ENCODE data around the gene EXOG. TPM values are rescaled to one million over a fixed set of nuclear protein-coding genes. Genes with fewer than 3 reads are reported as not detected.

The EXOG gene
- total RNA-seq, 4 donors from 2014 or later: 3.3 to 10.3 (median 5.3) TPM

DNA sequence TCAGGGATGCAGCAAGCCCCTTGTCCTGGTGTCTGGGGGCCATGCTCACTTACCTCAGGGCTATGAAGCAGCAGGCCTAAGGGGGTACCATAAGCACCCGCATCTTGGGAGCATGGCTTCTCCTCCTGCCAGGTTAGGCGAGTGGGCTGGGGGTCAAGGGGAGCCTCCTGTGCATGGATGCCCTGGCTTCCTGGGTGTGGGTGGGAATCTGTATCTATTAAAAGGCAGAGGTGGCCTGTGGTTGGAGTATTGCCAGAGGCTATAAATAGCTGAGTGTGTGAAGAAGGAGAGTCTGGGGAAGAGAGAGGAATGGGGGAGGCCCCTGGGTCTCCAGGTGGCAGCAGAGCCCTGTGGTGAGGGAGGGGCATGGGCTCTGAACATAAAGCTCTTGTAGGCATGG, 22.9 kb upstream of the EXOG start:
- no peak for DNase-seq
- H3K36me3 ChIP-seq: peaks cover 0 to 7% (median 0%) of the 10 kb centered on the region in 3 donors
- no peak overlapping the region for H3K27ac ChIP-seq
- H3K4me1 ChIP-seq: peaks cover 0 to 7% (median 0%) of the 10 kb centered on the region in 3 donors
- no peaks in the 10 kb centered on the region for H3K27me3 ChIP-seq
- WGBS, 2 donors: 82% methylated on average over 2 of the region's 2 CpGs; no CpG with 5 or more reads in 1 of the 2 donors
- no peak for TF ChIP-seq POLR2A (IDR thresholded peaks at IDR 0.05)
- TF ChIP-seq, protein P1, sequence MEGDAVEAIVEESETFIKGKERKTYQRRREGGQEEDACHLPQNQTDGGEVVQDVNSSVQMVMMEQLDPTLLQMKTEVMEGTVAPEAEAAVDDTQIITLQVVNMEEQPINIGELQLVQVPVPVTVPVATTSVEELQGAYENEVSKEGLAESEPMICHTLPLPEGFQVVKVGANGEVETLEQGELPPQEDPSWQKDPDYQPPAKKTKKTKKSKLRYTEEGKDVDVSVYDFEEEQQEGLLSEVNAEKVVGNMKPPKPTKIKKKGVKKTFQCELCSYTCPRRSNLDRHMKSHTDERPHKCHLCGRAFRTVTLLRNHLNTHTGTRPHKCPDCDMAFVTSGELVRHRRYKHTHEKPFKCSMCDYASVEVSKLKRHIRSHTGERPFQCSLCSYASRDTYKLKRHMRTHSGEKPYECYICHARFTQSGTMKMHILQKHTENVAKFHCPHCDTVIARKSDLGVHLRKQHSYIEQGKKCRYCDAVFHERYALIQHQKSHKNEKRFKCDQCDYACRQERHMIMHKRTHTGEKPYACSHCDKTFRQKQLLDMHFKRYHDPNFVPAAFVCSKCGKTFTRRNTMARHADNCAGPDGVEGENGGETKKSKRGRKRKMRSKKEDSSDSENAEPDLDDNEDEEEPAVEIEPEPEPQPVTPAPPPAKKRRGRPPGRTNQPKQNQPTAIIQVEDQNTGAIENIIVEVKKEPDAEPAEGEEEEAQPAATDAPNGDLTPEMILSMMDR (IDR thresholded peaks at IDR 0.05): no peak
- intact Hi-C loops (cut with DNase I): loop anchor here (10.0 kb wide), 1 partner anchor 358 kb away; no protein-coding TSS in a partner anchor
- no peak overlapping the region for H3K4me3 ChIP-seq
- H3K9me3 ChIP-seq: peaks cover 0 to 14% (median 0%) of the 10 kb centered on the region in 3 donors

GRCh38 chr3:38474928-38475605, 21.1 kb upstream of the EXOG start:
- intact Hi-C loops (cut with DNase I): loop anchor here (10.0 kb wide), 1 partner anchor 360 kb away; no protein-coding TSS in a partner anchor
- peaks cover 0 to 25% (median 0%) of the 10 kb centered on the region in 3 donors for H3K36me3 ChIP-seq
- no peak for DNase-seq
- no peak for TF ChIP-seq POLR2A (IDR thresholded peaks at IDR 0.05)
- TF ChIP-seq, protein P1 (IDR thresholded peaks at IDR 0.05): no peak
- no peak overlapping the region for H3K27ac ChIP-seq
- H3K4me1 ChIP-seq: peaks cover 0 to 7% (median 0%) of the 10 kb centered on the region in 3 donors
- H3K4me3 ChIP-seq: no peak overlapping the region
- H3K9me3 ChIP-seq: peaks cover 0 to 4% (median 0%) of the 10 kb centered on the region in 3 donors
- WGBS, 2 donors: 74 to 87% methylated on average over 4 of the region's 7 CpGs
- H3K27me3 ChIP-seq: no peaks in the 10 kb centered on the region

DNA sequence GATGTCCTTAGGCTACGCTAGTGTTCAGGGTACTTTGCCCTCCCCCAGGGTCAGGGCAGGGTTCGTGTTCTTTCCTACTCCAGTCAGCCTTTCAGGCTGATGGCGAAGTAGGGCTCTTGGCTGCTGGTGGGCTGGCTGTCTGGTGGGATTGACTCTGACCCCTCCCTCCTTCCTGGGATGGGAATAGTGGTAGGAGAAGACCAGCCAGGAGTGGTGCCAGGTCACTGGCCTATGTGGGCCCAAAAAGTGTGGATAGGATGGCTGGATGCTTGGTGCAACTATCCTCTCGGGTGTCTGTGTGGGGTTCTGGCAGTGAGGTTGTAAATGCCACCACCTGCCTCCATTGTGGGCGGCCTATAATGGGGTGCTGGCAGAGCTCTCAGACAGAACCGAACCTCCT, 20.4 kb upstream of the EXOG start:
- H3K36me3 ChIP-seq: peaks cover 0 to 31% (median 0%) of the 10 kb centered on the region in 3 donors

GRCh38 chr3:38476157-38476756, 19.9 kb upstream of the EXOG start:
- 39 to 75% methylated on average over 2 to 3 of the region's 5 CpGs for WGBS, 2 donors
- DNase-seq: no peak

More for the DNA sequence above, 20.4 kb upstream of the EXOG start:
- WGBS, 2 donors: 75 to 94% methylated on average over 3 to 6 of the region's 6 CpGs
- Histone ChIP-seq H3K4me1 (peaks cover 0 to 7% (median 0%) of the 10 kb centered on the region in 3 donors), H3K27ac (no peak overlapping the region), H3K27me3 (no peaks in the 10 kb centered on the region), H3K9me3 (no peaks in the 10 kb centered on the region), H3K4me3 (no peak overlapping the region)
- TF ChIP-seq POLR2A (IDR thresholded peaks at IDR 0.05): no peak
- TF ChIP-seq, protein P1 (IDR thresholded peaks at IDR 0.05): no peak
- no peak for DNase-seq
- intact Hi-C loops (cut with DNase I): loop anchor here (10.0 kb wide), 1 partner anchor 361 kb away; no protein-coding TSS in a partner anchor

More at GRCh38 chr3:38476157-38476756, 19.9 kb upstream of the EXOG start:
- intact Hi-C loops (cut with DNase I): loop anchor here (10.0 kb wide), 1 partner anchor 361 kb away; no protein-coding TSS in a partner anchor
- TF ChIP-seq, protein P1 (IDR thresholded peaks at IDR 0.05): no peak
- TF ChIP-seq POLR2A (IDR thresholded peaks at IDR 0.05): no peak
- H3K27me3 ChIP-seq: no peaks in the 10 kb centered on the region
- peaks cover 0 to 37% (median 0%) of the 10 kb centered on the region in 3 donors for H3K36me3 ChIP-seq
- peaks cover 0 to 7% (median 0%) of the 10 kb centered on the region in 3 donors for H3K4me1 ChIP-seq
- no peak overlapping the region for H3K27ac ChIP-seq
- no peaks in the 10 kb centered on the region for H3K9me3 ChIP-seq
- no peak overlapping the region for H3K4me3 ChIP-seq
